GM11168 (cell line): ENCODE results near the gene PI4K2B.
"Not testable (repeated sequence)": the region's sequence is repeated elsewhere in the genome, so short reads cannot be mapped to it uniquely, and the experiment has no call there.

Source experiments
- in situ Hi-C: fragments of 300-500 bp; cut with MboI; formaldehyde crosslinking; loops from one replicate; pipeline ENCODE4 v1.12.0; 2022; ENCODE audit warnings: low sequenced_read_pairs; ENCODE audit not compliant: unreplicated experiment

Gene PI4K2B

DNA sequence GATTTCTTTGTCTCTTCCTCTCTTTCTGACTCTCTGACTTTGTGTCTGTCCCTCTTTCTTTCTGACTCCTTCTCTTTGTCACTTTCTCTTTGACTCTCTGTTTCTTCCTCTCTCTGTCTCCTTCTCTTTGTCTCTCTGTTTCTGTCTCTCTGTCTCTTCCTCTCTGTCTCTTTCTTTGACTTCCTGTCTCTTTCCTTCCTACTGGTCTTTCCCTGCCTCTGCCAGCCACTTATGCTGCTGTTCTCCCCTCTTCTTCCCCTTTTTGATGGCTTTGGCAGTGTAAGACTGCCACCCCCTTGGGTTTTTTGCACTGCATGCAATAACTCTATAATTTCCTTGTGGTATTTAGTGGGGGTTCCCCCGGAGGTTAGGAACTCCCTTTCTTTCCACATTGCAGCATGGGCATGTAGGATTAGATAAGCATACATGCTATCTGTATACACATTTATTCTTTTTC, 6.9 kb downstream of the PI4K2B start:
- in situ Hi-C loops: not testable (repeated sequence)

GRCh38 chr4:25242195-25242594, 8.4 kb downstream of the PI4K2B start:
- in situ Hi-C loops: not testable (repeated sequence)

- in situ Hi-C loops: no loop called here
Observed at GRCh38 chr4:25245181-25245580, 11.3 kb downstream of the PI4K2B start.

DNA sequence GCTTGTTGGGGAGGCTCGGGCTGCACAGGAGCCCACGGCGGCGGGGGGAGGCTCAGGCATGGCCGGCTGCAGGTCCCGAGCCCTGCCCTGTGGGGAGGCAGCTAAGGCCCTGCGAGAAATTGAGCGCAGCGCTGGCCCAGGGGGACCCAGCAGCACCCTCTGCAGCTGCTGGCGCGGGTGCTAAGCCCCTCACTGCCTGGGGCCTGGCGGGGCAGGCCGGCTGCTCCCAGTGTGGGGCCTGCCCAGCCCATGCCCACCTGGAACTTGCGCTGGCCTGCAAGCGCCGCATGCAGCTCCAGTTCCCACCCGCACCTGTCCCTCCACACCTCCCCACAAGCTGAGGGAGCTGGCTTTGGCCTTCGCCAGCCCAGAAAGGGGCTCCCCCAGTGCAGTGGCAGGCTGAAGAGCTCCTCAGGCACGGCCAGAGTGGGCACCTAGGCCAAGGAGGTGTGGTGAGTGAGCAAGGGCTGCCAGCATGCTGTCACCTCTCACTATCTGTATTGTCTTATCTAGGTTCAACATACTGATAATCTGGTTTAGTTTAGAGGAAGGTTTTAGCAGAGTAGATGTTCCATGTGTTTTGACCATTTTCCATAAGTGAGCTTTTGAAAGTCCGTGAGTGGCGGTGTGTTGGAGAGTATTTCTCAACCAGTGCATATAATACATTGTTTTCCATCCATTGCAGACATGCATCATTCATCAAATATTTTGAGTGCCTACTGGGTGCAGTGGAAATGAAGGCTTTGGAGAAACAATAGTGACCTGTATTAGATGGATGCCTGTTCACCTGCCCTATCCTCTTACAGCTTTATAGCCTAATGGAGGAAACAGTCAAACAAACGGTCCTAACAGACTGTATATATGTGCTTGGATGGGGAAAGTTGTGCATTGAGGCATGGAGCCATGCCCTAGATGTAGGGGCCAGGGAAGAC, 13.1 kb downstream of the PI4K2B start:
- in situ Hi-C loops: no loop called here

- in situ Hi-C loops: not testable (repeated sequence)
Observed at GRCh38 chr4:25248875-25249274, 15.0 kb downstream of the PI4K2B start.

GRCh38 chr4:25249494-25249893, 15.7 kb downstream of the PI4K2B start:
- in situ Hi-C loops: not testable (repeated sequence)

DNA sequence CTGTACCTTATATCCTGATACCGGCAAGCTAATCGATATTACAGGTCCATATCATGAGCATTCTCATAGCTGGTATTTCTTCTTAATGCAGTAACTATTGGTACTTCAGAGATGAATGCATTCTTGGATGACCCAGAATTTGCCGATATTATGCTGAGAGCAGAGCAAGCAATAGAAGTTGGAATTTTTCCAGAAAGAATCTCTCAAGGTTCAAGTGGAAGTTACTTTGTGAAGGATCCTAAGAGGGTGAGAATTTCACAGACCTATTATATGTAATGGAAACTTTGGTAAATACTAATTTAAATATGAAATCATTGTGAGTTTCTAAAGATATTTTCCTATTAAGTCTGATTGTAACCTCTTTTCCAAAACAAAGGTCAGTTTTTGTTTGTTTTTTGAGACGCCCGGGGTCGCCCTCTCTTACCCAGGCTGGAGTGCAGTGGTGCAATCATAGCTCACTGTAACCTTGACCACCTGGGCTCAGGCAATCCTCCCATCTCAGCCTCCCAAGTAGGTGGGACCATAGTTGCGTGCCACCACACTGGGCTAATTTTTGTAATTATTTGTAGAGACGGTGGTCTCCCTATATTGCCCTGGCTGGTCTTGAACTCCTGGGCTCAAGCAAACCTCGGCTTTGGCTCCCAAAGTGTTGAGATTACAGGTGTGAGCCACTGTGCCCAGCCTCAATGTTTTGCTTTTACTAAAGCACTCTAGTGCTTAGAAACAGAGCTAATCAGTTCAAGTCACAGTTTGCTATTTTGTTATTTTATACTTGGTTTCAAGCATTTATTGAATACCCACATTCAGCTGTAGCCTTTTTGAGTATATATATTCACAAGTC, 18.6 kb downstream of the PI4K2B start:
- in situ Hi-C loops: no loop called here

DNA sequence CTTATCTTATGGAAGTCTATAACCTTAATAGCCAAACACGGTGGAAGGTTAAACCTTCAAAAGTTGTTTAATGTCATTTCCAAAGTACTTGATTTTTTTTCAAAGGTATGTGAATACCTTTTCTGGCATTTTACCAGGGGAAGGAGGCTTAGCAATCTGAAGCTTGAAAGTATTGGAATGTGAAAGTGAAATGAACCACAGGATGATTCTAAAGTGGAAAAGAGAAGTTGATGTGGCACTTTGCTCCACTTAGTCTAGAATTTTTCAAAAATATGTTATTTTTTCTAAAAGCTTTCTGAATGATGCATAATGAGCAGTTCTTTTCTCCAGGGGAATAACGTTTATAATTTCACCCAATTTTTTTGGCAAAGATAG, 19.2 kb downstream of the PI4K2B start:
- in situ Hi-C loops: no loop called here

DNA sequence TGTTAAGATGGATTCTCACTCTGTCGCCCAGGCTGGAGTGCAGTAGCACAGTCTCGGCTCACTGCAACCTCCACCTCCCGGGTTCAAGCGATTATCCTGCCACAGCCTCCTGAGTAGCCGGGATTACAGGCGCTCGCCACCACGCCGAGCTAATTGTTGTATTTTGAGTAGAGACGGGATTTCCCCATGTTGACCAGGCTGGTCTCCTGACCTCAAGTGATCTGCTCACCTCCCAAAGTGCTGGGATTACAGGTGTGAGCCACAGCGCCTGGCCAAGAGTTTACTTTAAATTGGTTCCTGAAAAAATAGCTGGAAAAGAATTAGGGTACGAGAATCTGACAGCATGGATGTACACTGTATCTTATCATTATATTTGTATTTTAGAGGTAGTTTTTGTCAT, 20.0 kb downstream of the PI4K2B start:
- in situ Hi-C loops: not testable (repeated sequence)

DNA sequence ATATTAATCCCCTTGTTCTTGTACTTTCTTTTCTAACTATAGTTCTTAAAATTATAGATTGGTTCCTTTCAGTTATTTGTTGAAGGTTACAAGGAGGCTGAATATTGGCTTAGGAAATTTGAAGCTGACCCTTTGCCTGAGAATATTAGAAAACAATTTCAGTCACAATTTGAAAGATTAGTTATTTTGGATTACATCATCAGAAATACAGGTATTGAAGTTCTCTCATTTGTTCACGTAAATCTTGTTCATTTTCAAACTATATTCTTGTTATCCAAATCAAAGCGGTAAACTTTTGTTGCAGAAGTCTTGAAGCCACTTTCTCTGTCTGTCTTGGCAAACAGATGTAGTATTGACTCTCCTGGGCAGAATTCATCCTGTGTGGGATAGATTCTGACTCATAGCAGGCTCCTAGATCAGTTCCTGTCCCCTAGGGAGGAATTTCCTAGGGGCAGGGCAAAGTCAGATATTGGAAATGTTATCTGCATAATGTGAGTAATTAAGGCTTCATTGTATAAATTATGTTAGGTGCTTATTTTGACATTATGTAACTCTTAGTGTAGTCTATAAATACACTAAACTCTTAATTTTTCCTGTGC, 25.2 kb downstream of the PI4K2B start:
- in situ Hi-C loops: no loop called here

GRCh38 chr4:25271866-25272265, 38.0 kb downstream of the PI4K2B start:
- in situ Hi-C loops: no loop called here

GRCh38 chr4:25280210-25280609, 46.4 kb downstream of the PI4K2B start:
- in situ Hi-C loops: no loop called here

GRCh38 chr4:25283948-25284347, 50.1 kb downstream of the PI4K2B start:
- in situ Hi-C loops: no loop called here

DNA sequence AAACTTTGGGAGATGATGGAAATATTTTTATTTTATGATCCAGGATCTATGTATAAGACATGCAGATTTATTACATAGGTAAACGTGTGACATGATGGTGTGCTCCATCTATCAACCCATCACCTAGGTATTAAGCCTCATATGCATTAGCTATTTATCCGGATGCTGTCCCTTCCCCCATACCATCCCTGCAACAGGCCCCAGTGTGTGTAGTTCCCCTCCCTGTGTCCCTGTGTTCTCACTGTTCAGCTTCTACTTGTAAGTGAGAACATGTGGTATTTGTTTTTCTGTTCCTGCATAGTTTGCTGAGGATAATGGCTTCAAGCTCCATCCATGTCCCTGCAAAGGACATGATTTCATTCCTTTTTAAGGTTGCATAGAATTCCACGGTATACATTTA, 50.6 kb downstream of the PI4K2B start:
- in situ Hi-C loops: no loop called here

DNA sequence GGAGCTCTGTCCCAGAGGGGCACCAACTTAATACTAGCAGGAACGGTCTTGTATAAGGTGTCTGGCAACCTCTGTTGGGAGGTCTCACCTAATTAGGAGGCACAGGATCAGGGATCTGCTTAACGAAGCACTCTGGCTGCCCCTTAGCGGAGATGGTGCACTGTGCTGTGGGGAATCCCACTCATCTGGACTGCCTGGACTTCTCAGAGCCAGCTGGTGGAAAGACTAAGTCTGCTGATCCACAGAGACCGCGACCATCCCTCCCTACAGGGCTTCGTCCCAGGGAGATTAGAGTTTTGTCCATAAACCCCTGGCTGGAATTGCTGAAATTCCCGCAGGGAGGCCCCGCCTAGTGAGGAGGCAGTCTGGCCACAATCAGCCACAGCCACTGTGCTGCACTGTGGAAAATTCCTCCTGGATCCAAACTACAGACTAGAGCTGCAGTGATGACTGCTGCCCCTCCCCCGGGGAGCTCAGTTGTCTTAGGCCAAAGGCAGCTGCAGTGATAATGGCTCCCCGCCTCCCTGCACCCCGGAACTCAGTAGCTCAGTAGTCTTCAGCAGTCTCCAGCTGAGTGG, 56.7 kb downstream of the PI4K2B start:
- in situ Hi-C loops: no loop called here

- in situ Hi-C loops: no loop called here
Observed at GRCh38 chr4:25291158-25291733, 57.4 kb downstream of the PI4K2B start.

- in situ Hi-C loops: no loop called here
Observed at GRCh38 chr4:25297528-25298242, 63.9 kb downstream of the PI4K2B start.

DNA sequence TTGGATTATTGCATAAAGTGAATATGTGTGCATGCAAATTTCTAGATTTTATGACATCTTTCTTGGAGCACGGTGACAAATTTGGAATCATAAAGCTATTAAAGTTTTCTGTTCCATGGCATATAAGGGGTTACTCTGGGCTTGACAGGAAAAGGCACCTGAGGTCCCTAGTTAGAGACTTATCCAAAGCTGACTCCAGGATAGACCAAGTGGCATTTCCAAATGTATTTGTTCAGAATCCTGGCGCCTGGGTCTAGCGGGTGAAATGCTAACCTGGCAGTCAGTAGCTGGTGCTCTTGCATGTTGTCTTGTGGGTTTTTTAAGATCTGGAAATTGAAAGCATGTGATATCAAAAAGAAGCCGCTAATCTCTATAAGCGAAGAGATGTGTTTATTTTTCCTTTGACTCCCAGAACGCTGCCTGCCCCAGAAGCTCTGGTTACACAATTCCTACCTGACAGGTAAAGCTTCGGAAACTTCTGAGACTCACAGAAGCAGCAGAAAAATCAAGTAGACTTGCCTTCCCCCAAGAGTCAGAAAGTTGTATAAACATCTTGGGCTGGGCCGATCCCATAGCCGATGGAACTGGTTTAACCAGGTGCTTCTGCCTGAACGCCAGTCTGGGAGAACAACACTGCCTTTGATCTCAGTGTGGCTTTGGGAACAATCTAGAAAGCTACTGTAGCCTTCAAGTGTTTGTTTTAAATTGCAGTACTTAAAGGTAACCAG, 65.8 kb downstream of the PI4K2B start:
- in situ Hi-C loops: no loop called here

DNA sequence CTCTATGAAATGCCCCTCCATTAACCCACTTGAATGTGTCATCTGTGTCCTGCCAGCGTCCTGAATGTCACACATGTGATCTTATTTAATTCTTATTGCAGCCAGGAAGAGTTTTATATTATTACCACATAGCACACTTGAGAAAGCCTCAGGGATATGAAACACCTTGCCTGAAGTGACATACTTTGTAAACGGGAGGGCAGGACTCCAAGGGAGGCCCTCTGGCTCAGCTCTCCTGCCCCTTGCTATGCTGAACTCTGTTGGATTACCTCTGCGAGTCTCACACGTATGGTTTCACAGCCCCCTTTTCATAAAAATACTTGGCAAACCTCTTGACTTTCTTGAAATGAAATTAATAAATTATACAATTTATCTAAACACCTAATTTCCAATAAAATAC, 67.6 kb downstream of the PI4K2B start:
- in situ Hi-C loops: no loop called here
